GOT3 (cell line): ENCODE data around the gene CNTF.
"Not testable (repeated sequence)": the region's sequence is repeated elsewhere in the genome, so short reads cannot be mapped to it uniquely, and the experiment has no call there.

ENCODE experiments used
- DNase-seq: peaks from one replicate; lab custom pipeline; 2025; ENCODE audit warnings: mixed read lengths; lab: John Stamatoyannopoulos, UW

Gene CNTF

GRCh38 chr11:58622344-58622743, at the start of gene CNTF:
Gene CNTF (plus strand): TSS chr11:58622665. CDS start chr11:58622753, 88 bp downstream.
- no peak for DNase-seq

- DNase-seq: not testable (repeated sequence)
Measured at GRCh38 chr11:58572906-58573305, 49.6 kb upstream of the CNTF start.

GRCh38 chr11:58573451-58574104, 48.9 kb upstream of the CNTF start:
- no peak for DNase-seq

GRCh38 chr11:58574881-58575280, 47.6 kb upstream of the CNTF start:
- no peak for DNase-seq

- no peak for DNase-seq
Measured at GRCh38 chr11:58575377-58576020, 47.0 kb upstream of the CNTF start, which contains the start of gene LPXN. Gene LPXN (minus strand): TSS chr11:58575856. CDS start chr11:58575772, 84 bp downstream.

GRCh38 chr11:58576887-58577471, 45.5 kb upstream of the CNTF start:
- no peak for DNase-seq

- no peak for DNase-seq
Measured at GRCh38 chr11:58577555-58578135, 44.8 kb upstream of the CNTF start.

GRCh38 chr11:58578136-58578634, 44.3 kb upstream of the CNTF start:
- peak; percentile 83 for DNase-seq

GRCh38 chr11:58578635-58579191, 43.8 kb upstream of the CNTF start, which contains the start of gene ZFP91:
Gene ZFP91 (plus strand): TSS chr11:58579063. CDS start chr11:58579282, 219 bp downstream.
- peak; percentile 83 for DNase-seq

- peak; percentile 67 for DNase-seq
Measured at GRCh38 chr11:58579192-58580129, 43.0 kb upstream of the CNTF start.

- no peak for DNase-seq
Measured at GRCh38 chr11:58580311-58580710, 42.2 kb upstream of the CNTF start.

- DNase-seq: no peak
Measured at GRCh38 chr11:58582437-58582836, 40.0 kb upstream of the CNTF start.

- DNase-seq: no peak
Measured at GRCh38 chr11:58586998-58587397, 35.5 kb upstream of the CNTF start.

- DNase-seq: no peak
Measured at GRCh38 chr11:58591659-58592058, 30.8 kb upstream of the CNTF start.

- DNase-seq: no peak
Measured at GRCh38 chr11:58592760-58593472, 29.5 kb upstream of the CNTF start.

GRCh38 chr11:58594826-58595225, 27.6 kb upstream of the CNTF start:
- DNase-seq: no peak

GRCh38 chr11:58596621-58597020, 25.8 kb upstream of the CNTF start:
- DNase-seq: no peak

GRCh38 chr11:58597486-58598144, 24.9 kb upstream of the CNTF start:
- no peak for DNase-seq

GRCh38 chr11:58600510-58600909, 22.0 kb upstream of the CNTF start:
- no peak for DNase-seq
